Fibroblast of lung (primary cell): ENCODE results near the gene SERAC1. TPM values are rescaled to one million over a fixed set of nuclear protein-coding genes. Genes with fewer than 3 reads are reported as not detected.
"Not testable (repeated sequence)": the region's sequence is repeated elsewhere in the genome, so short reads cannot be mapped to it uniquely, and the experiment has no call there.

Source experiments
- DNase-seq, 2 donors: peaks; one replicate each; pipeline versions ENCODE4 v3.0.0 to v3.0.0-alpha.2; 2010; ENCODE audit warnings: low read depth in 2 of 2
- H2AFZ ChIP-seq: 2 replicates; pipeline ENCODE4 v1.5.1; 2012; ENCODE audit warnings: low read length, control low read depth, inconsistent platforms
- H3K27ac ChIP-seq: 2 replicates; pipeline ENCODE4 v1.5.1; 2011; ENCODE audit warnings: low read length, control low read depth; ENCODE audit not compliant: insufficient read depth
- H3K27me3 ChIP-seq: 2 replicates; pipeline ENCODE4 v1.5.1; 2011; ENCODE audit warnings: mild to moderate bottlenecking, low read length; ENCODE audit not compliant: control insufficient read depth, insufficient read depth
- H3K36me3 ChIP-seq: 2 replicates; pipeline ENCODE4 v1.5.1; 2011; ENCODE audit warnings: low read length; ENCODE audit not compliant: control insufficient read depth, insufficient read depth
- H3K4me1 ChIP-seq: 2 replicates; pipeline ENCODE4 v1.5.1; 2011; ENCODE audit warnings: low read length; ENCODE audit not compliant: control insufficient read depth, insufficient read depth; ENCODE audit errors: extremely low read depth
- H3K4me2 ChIP-seq: 2 replicates; pipeline ENCODE4 v1.5.1; 2011; ENCODE audit warnings: low read length, control low read depth; ENCODE audit not compliant: insufficient read depth; ENCODE audit errors: extremely low read depth
- H3K4me3 ChIP-seq, 4 experiments: fragments of 200-600 bp in 1 of 4; sonication (generic) in 1 of 4; replicated peaks in 1 of 4; 2 replicates each; pipeline ENCODE4 v1.5.1; 2011 to 2016; ENCODE audit warnings: low read length in 4 of 4, low read depth in 3 of 4, mild to moderate bottlenecking in 3 of 4, control low read depth in 2 of 4, inconsistent platforms in 1 of 4, mixed read lengths in 1 of 4; ENCODE audit not compliant: insufficient read depth in 1 of 4; ENCODE audit errors: control extremely low read depth in 1 of 4
- H3K79me2 ChIP-seq: 2 replicates; pipeline ENCODE4 v1.5.1; 2012; ENCODE audit warnings: mild to moderate bottlenecking, low read length, inconsistent platforms; ENCODE audit not compliant: control insufficient read depth, insufficient read depth
- H3K9ac ChIP-seq: 2 replicates; pipeline ENCODE4 v1.5.1; 2011; ENCODE audit warnings: mild to moderate bottlenecking, low read length, control low read depth; ENCODE audit not compliant: insufficient read depth
- H3K9me3 ChIP-seq: 2 replicates; pipeline ENCODE4 v1.5.1; 2012; ENCODE audit warnings: low read depth, low read length; ENCODE audit not compliant: control insufficient read depth, insufficient read depth
- H4K20me1 ChIP-seq: 2 replicates; pipeline ENCODE4 v1.5.1; 2011; ENCODE audit warnings: low read length; ENCODE audit not compliant: control insufficient read depth, insufficient read depth; ENCODE audit errors: extremely low read depth
- EZH2 ChIP-seq: IDR thresholded peaks from 2 replicates; pipeline ENCODE4 v1.5.1; 2012; ENCODE audit warnings: low read length, control low read depth, mild to moderate bottlenecking; ENCODE audit errors: missing control alignments
- polyA plus RNA-seq, 2 donors: library from polyadenylated mRNA; depleted of rRNA in 1 of 2; stranded (reverse) in 1 of 2; unstranded in 1 of 2; fragments of >200 nt; gene quantifications; 2 replicates each; pipeline ENCODE4 v1.2.1, GENCODE V29; 2011 to 2012; ENCODE audit warnings: missing spikeins in 1 of 2
- total RNA-seq: library from RNA; depleted of rRNA; stranded (reverse); fragments of >200 nt; gene quantifications from 2 replicates; pipeline ENCODE4 v1.2.1, GENCODE V29; 2014
- TF ChIP-seq, protein P1 (sequence below), 2 donors: IDR thresholded peaks in 1 of 2; conservative IDR thresholded peaks in 1 of 2; 1 replicate in 1 of 2; 2 replicates in 1 of 2; pipeline ENCODE4 v1.5.1; 2011 to 2012; ENCODE audit warnings: low read length in 2 of 2, control low read depth in 1 of 2, inconsistent platforms in 1 of 2, low read depth in 1 of 2, mild to moderate bottlenecking in 1 of 2

Gene SERAC1
- total and polyA plus RNA-seq, 2 donors (not counting 1 experiment from before 2014, with no cell fraction given), result 21.3 to 37.7 TPM

DNA sequence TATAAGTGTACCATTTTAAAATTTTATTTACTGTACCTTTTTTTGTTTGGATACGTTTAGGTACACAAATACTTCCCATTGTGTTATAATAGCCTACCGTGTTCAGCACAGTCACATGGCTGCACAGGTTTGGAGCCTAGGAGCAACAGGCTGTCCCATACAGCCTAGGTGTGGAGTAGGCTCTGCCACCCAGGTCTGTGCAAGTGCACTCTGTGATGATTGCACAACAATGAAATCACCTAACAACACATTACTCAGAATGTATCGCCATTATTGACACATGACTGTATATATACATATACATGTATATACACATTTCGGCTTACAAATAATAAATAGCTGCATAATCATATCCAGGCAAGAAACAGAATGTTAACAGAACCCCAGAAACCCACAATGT lies 15.4 kb downstream of the SERAC1 start:
- no peak for DNase-seq
- TF ChIP-seq, protein P1, sequence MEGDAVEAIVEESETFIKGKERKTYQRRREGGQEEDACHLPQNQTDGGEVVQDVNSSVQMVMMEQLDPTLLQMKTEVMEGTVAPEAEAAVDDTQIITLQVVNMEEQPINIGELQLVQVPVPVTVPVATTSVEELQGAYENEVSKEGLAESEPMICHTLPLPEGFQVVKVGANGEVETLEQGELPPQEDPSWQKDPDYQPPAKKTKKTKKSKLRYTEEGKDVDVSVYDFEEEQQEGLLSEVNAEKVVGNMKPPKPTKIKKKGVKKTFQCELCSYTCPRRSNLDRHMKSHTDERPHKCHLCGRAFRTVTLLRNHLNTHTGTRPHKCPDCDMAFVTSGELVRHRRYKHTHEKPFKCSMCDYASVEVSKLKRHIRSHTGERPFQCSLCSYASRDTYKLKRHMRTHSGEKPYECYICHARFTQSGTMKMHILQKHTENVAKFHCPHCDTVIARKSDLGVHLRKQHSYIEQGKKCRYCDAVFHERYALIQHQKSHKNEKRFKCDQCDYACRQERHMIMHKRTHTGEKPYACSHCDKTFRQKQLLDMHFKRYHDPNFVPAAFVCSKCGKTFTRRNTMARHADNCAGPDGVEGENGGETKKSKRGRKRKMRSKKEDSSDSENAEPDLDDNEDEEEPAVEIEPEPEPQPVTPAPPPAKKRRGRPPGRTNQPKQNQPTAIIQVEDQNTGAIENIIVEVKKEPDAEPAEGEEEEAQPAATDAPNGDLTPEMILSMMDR (conservative IDR thresholded peaks at IDR 0.05 in 1 of 2, IDR thresholded peaks at IDR 0.05 in 1 of 2; ENCODE audit: low read depth in 1 of 2, low read length in 2 of 2), result no peak
- no peak for TF ChIP-seq EZH2
- H3K9ac ChIP-seq, result no peak overlapping the region
- no peak overlapping the region for H3K27ac ChIP-seq
- H2AFZ ChIP-seq, result no peak overlapping the region
- H3K79me2 ChIP-seq, result no peaks in the 10 kb centered on the region
- H3K4me2 ChIP-seq, result no peak overlapping the region
- H3K27me3 ChIP-seq, result no peaks in the 10 kb centered on the region
- no peaks in the 10 kb centered on the region for H4K20me1 ChIP-seq
- H3K36me3 ChIP-seq, result peaks cover 2% of the 10 kb centered on the region
- peaks cover 9% of the 10 kb centered on the region for H3K4me1 ChIP-seq
- no peaks in the 10 kb centered on the region for H3K9me3 ChIP-seq
- no peak overlapping the region for H3K4me3 ChIP-seq

DNA sequence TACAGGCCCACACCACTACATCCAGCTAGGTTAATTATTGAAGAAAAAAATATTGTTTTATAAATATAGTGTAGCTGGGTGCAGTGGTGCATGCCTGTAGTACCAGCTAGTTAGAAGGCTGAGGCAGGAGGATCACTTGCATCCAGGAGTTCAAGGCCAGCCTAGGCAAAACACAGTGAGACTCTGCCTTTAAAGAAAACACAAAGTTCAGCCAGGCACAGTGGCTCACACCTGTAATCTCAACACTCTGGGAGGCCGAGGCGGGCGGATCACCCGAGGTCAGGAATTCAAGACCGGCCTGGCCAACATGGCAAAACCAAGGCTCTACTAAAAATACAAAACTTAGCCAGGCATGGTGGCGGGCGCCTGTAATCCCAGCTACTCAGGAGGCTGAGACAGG lies 16.0 kb downstream of the SERAC1 start:
- H3K4me1 ChIP-seq, DNase-seq, H3K9ac ChIP-seq, H3K27me3 ChIP-seq, H3K79me2 ChIP-seq, H3K27ac ChIP-seq, H4K20me1 ChIP-seq, H3K4me3 ChIP-seq, H3K36me3 ChIP-seq, H2AFZ ChIP-seq, H3K9me3 ChIP-seq, H3K4me2 ChIP-seq: not testable (repeated sequence)

GRCh38 chr6:158150701-158151100 lies 17.4 kb downstream of the SERAC1 start:
- peak; percentile 74 to 84 for DNase-seq

More at GRCh38 chr6:158150701-158151100, 17.4 kb downstream of the SERAC1 start:
- Histone ChIP-seq H3K27ac (peak overlapping the region; percentile 47), H4K20me1 (no peaks in the 10 kb centered on the region), H3K9me3 (no peaks in the 10 kb centered on the region), H3K36me3 (peaks cover 5% of the 10 kb centered on the region), H3K79me2 (no peaks in the 10 kb centered on the region), H3K4me3 (no peak overlapping the region), H2AFZ (no peak overlapping the region), H3K9ac (no peak overlapping the region), H3K4me1 (peaks cover 9% of the 10 kb centered on the region), H3K4me2 (peak overlapping the region; percentile 8), H3K27me3 (no peaks in the 10 kb centered on the region)
- TF ChIP-seq, protein P1 (conservative IDR thresholded peaks at IDR 0.05 in 1 of 2, IDR thresholded peaks at IDR 0.05 in 1 of 2; ENCODE audit: low read depth in 1 of 2, low read length in 2 of 2), result no peak
- TF ChIP-seq EZH2, result no peak
